H1 (cell line): ENCODE measurements around the gene USH2A. TPM values are rescaled to one million over a fixed set of nuclear protein-coding genes. Genes with fewer than 3 reads are reported as not detected.

Source experiments
- ATF3 ChIP-seq: IDR thresholded peaks from 2 replicates; pipeline ENCODE4 v1.6.1; 2011; ENCODE audit warnings: low read depth, mild to moderate bottlenecking, low read length; ENCODE audit not compliant: insufficient read depth
- BCL11A ChIP-seq, 2 experiments: IDR thresholded peaks; one replicate each; pipeline ENCODE4 v1.6.1; 2011; ENCODE audit warnings: low read depth in 2 of 2, low read length in 2 of 2, mild to moderate bottlenecking in 2 of 2
- TAF1 ChIP-seq: IDR thresholded peaks from 2 replicates; pipeline ENCODE4 v1.6.1; 2011; ENCODE audit warnings: mild to moderate bottlenecking, low read depth, low read length
- polyA plus RNA-seq, 7 experiments: library from polyadenylated mRNA; depleted of rRNA in 3 of 7; stranded (reverse) in 5 of 7; unstranded in 2 of 7; fragments of >200 nt in 5 of 7; fragments of 200-250 nt in 2 of 7; gene quantifications; 1 replicate in 5 of 7; 2 replicates in 1 of 7; 4 replicates in 1 of 7; pipeline versions ENCODE4 v1.2.1 to v1.2.3, GENCODE V29; 2011 to 2013; ENCODE audit warnings: missing spikeins in 2 of 7, mixed read lengths in 2 of 7
- total RNA-seq: library from RNA; stranded (reverse); fragmentation: NEBNext Ultra II Directional; extraction: Animal tissue kit (Norgen Biotek cat#: 25700); gene quantifications from 2 replicates; pipeline ENCODE4 v1.2.1, GENCODE V29; 2021
- TF ChIP-seq, protein P1 (sequence below): IDR thresholded peaks from 2 replicates; pipeline ENCODE4 v1.6.1; 2012; ENCODE audit warnings: inconsistent platforms

Gene USH2A
- total and polyA plus RNA-seq, 2 of the 8 experiments (the other 6 are each of a cell fraction or from before 2014, with no cell fraction given), result 0.02 to 0.17 TPM

GRCh38 chr1:216071262-216071661 is 352.0 kb downstream of the USH2A start (continued):
- TF ChIP-seq BCL11A (IDR thresholded peaks at IDR 0.05; ENCODE audit: low read depth in 2 of 2, low read length in 2 of 2) (no peak), TAF1 (no peak), ATF3 (no peak)
- TF ChIP-seq, protein P1, sequence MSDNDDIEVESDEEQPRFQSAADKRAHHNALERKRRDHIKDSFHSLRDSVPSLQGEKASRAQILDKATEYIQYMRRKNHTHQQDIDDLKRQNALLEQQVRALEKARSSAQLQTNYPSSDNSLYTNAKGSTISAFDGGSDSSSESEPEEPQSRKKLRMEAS, result no peak
